CD14-positive monocyte (primary cell): ENCODE data around the gene CRABP2. TPM values are rescaled to one million over a fixed set of nuclear protein-coding genes. Genes with fewer than 3 reads are reported as not detected.
A peak's percentile ranks its signal among the peaks of the same experiment; 100 is the strongest.

Experiments used
- DNase-seq, 3 donors: peaks; one replicate each; pipeline ENCODE4 v3.0.0-alpha.2; 2011 to 2022
- H2AFZ ChIP-seq: 2 replicates; pipeline ENCODE4 v1.6.0; 2012; ENCODE audit warnings: mild to moderate bottlenecking, low read depth, low read length, inconsistent platforms; ENCODE audit not compliant: insufficient read depth, poor library complexity, severe bottlenecking
- H3K27ac ChIP-seq, 2 donors: 1 replicate in 1 of 2; 2 replicates in 1 of 2; pipeline ENCODE4 v1.5.1; 2012 to 2013; ENCODE audit warnings: low read length in 2 of 2, control low read depth in 1 of 2, inconsistent platforms in 1 of 2, low read depth in 1 of 2, mild to moderate bottlenecking in 1 of 2
- H3K27me3 ChIP-seq, 2 donors: one replicate each; pipeline versions ENCODE4 v1.6.0 to v1.6.1; 2011 to 2013; ENCODE audit warnings: low read length in 2 of 2; ENCODE audit not compliant: control insufficient read depth in 2 of 2, insufficient read depth in 2 of 2
- H3K36me3 ChIP-seq, 2 donors: replicated peaks in 1 of 2; 1 replicate in 1 of 2; 2 replicates in 1 of 2; pipeline versions ENCODE4 v1.5.1 to v1.6.1; 2012 to 2013; ENCODE audit warnings: low read length in 2 of 2, control low read depth in 1 of 2, inconsistent platforms in 1 of 2, mild to moderate bottlenecking in 1 of 2; ENCODE audit not compliant: insufficient read depth in 2 of 2, control insufficient read depth in 1 of 2
- H3K4me1 ChIP-seq, 2 donors: 1 replicate in 1 of 2; 2 replicates in 1 of 2; pipeline versions ENCODE4 v1.5.1 to v1.6.1; 2012 to 2013; ENCODE audit warnings: low read length in 2 of 2, control low read depth in 1 of 2, inconsistent platforms in 1 of 2, mild to moderate bottlenecking in 1 of 2, moderate library complexity in 1 of 2; ENCODE audit not compliant: insufficient read depth in 2 of 2, control insufficient read depth in 1 of 2
- H3K4me2 ChIP-seq: replicated peaks from 2 replicates; pipeline ENCODE3; 2012; ENCODE audit warnings: low read length, moderate library complexity, mild to moderate bottlenecking; ENCODE audit not compliant: poor library complexity, severe bottlenecking; ENCODE audit errors: extremely low read depth
- H3K4me3 ChIP-seq, 3 experiments: fragments of 200-600 bp in 1 of 3; sonication (generic) in 1 of 3; replicated peaks in 1 of 3; 1 replicate in 2 of 3; 2 replicates in 1 of 3; pipeline ENCODE4 v1.5.1; 2011 to 2013; ENCODE audit warnings: low read length in 3 of 3, mild to moderate bottlenecking in 3 of 3, control low read depth in 2 of 3, low read depth in 2 of 3, inconsistent platforms in 1 of 3, moderate library complexity in 1 of 3
- H3K79me2 ChIP-seq: 2 replicates; pipeline ENCODE4 v1.6.0; 2012; ENCODE audit warnings: mild to moderate bottlenecking, control low read depth, inconsistent platforms, low read length, moderate library complexity; ENCODE audit not compliant: insufficient read depth
- H3K9ac ChIP-seq: 2 replicates; pipeline ENCODE4 v1.6.0; 2017; ENCODE audit warnings: low read length, mild to moderate bottlenecking; ENCODE audit not compliant: insufficient read depth, poor library complexity, severe bottlenecking
- H3K9me3 ChIP-seq, 2 donors: replicated peaks in 1 of 2; 1 replicate in 1 of 2; 2 replicates in 1 of 2; pipeline versions ENCODE4 v1.5.1 to v1.6.1; 2012 to 2013; ENCODE audit warnings: low read length in 2 of 2, control low read depth in 1 of 2; ENCODE audit not compliant: control insufficient read depth in 1 of 2, insufficient read depth in 1 of 2
- H4K20me1 ChIP-seq: 2 replicates; pipeline ENCODE4 v1.6.0; 2012; ENCODE audit warnings: mild to moderate bottlenecking, low read length, control low read depth, moderate library complexity; ENCODE audit not compliant: insufficient read depth
- H3K27ac Mint-ChIP-seq, 7 donors: one replicate each; pipeline ENCODE4 v1.8.0; 2020; ENCODE audit warnings: mild to moderate bottlenecking in 7 of 7, mixed read lengths in 7 of 7, moderate library complexity in 6 of 7, inconsistent platforms in 2 of 7
- H3K27me3 Mint-ChIP-seq, 3 donors: one replicate each; pipeline ENCODE4 v1.8.0; 2021 to 2022; ENCODE audit warnings: low read depth in 3 of 3, mild to moderate bottlenecking in 3 of 3, mixed read lengths in 3 of 3, moderate library complexity in 3 of 3, inconsistent platforms in 1 of 3
- H3K36me3 Mint-ChIP-seq, 2 donors: one replicate each; pipeline ENCODE4 v1.8.0; 2020; ENCODE audit warnings: mixed read lengths in 2 of 2, inconsistent platforms in 1 of 2, mild to moderate bottlenecking in 1 of 2
- H3K4me1 Mint-ChIP-seq: one replicate; pipeline ENCODE4 v1.8.0; 2020; ENCODE audit warnings: mild to moderate bottlenecking, mixed read lengths
- H3K4me3 Mint-ChIP-seq, 2 donors: one replicate each; pipeline ENCODE4 v1.8.0; 2020; ENCODE audit warnings: mild to moderate bottlenecking in 2 of 2, mixed read lengths in 2 of 2, moderate library complexity in 1 of 2
- H3K9me3 Mint-ChIP-seq, 7 donors: one replicate each; pipeline ENCODE4 v1.8.0; 2020 to 2022; ENCODE audit warnings: mixed read lengths in 7 of 7, mild to moderate bottlenecking in 6 of 7, moderate library complexity in 6 of 7, inconsistent platforms in 2 of 7
- WGBS: methylation state at CpG from one replicate; pipeline ENCODE4 v1.1.5; 2013; ENCODE audit warnings: missing lambda C conversion rate; ENCODE audit not compliant: insufficient coverage; 5-methylcytosine and 5-hydroxymethylcytosine counted together
- intact Hi-C, 2 donors: fragments of 100-400 bp; cut with micrococcal nuclease; formaldehyde crosslinking; loops; one replicate each; pipeline versions ENCODE4 v1.15.0 to v1.15.1; 2023
- polyA plus RNA-seq, 3 donors: library from polyadenylated mRNA; depleted of rRNA in 1 of 3; unstranded in 2 of 3; stranded (reverse) in 1 of 3; fragments of 300-500 nt in 2 of 3; fragments of >200 nt in 1 of 3; fragmentation: Illumina TruSeq in 2 of 3; gene quantifications; 1 replicate in 2 of 3; 2 replicates in 1 of 3; pipeline ENCODE4 v1.2.3, GENCODE V29; 2012 to 2021
- TF ChIP-seq, protein P1 (sequence below): fragments of 200-600 bp; IDR thresholded peaks from one replicate; pipeline ENCODE4 v1.8.0; 2022; ENCODE audit warnings: antibody characterized with exemption, mild to moderate bottlenecking

Gene CRABP2
- polyA plus RNA-seq, 3 donors = 0.23 to 1.8 TPM; not detected in 1

DNA sequence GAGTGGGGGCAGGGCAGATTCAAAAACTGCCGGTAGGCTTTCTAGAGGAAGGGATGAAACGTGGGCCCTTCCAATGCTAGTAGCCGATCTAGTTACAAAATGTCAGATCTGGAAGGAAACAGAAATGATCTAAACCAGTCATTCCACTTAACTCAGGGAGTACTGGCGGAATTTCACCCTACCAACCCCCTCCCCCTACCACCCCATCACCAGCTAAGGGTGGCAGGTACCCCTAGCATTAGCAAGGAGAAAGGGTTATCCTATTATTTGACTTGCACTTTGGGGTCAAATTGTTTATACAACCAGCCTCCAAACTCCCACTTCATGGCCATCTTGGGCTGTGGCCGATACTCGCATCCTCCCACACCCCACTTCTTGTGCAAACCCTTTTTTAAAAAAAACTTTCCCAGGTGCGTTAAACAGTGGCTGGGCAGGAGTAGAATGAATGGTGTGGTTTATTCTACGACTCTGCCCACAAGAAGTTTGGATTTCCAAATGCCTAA is 36.1 kb upstream of the CRABP2 start:
- H3K4me2 ChIP-seq = peak overlapping the region; percentile 89
- WGBS = 40% methylated on average over 2 of the region's 8 CpGs
- intact Hi-C loops = loop anchor here (1.0 kb wide), 1 partner anchor 26 kb away; the partner anchor contains the start of gene PRCC (in 2 of the 2)
- peaks cover 0 to 2% (median 0%) of the 10 kb centered on the region in 7 donors for H3K9me3 Mint-ChIP-seq
- H4K20me1 ChIP-seq = peaks cover 19% of the 10 kb centered on the region
- no peak overlapping the region for H3K9ac ChIP-seq
- peaks cover 0 to 2% (median 1%) of the 10 kb centered on the region in 3 donors for H3K27me3 Mint-ChIP-seq
- peak overlapping the region; percentile 89 to 97 (median 96) for H3K27ac Mint-ChIP-seq
- H3K36me3 Mint-ChIP-seq = peaks cover 44 to 59% of the 10 kb centered on the region in 2 donors
- TF ChIP-seq, protein P1, sequence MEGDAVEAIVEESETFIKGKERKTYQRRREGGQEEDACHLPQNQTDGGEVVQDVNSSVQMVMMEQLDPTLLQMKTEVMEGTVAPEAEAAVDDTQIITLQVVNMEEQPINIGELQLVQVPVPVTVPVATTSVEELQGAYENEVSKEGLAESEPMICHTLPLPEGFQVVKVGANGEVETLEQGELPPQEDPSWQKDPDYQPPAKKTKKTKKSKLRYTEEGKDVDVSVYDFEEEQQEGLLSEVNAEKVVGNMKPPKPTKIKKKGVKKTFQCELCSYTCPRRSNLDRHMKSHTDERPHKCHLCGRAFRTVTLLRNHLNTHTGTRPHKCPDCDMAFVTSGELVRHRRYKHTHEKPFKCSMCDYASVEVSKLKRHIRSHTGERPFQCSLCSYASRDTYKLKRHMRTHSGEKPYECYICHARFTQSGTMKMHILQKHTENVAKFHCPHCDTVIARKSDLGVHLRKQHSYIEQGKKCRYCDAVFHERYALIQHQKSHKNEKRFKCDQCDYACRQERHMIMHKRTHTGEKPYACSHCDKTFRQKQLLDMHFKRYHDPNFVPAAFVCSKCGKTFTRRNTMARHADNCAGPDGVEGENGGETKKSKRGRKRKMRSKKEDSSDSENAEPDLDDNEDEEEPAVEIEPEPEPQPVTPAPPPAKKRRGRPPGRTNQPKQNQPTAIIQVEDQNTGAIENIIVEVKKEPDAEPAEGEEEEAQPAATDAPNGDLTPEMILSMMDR = no peak
- H3K9me3 ChIP-seq = no peaks in the 10 kb centered on the region
- H3K79me2 ChIP-seq = peaks cover 41% of the 10 kb centered on the region
- H3K36me3 ChIP-seq = peaks cover 40 to 54% of the 10 kb centered on the region in 2 donors
- H3K4me3 Mint-ChIP-seq = peak overlapping the region; percentile 90 to 95
- H3K4me1 ChIP-seq = peaks cover 27 to 37% of the 10 kb centered on the region in 2 donors
- peak overlapping the region; percentile 11 to 93 (median 26) for H3K4me3 ChIP-seq
- H3K27ac ChIP-seq = peak overlapping the region; percentile 72 to 83
- peaks cover 31% of the 10 kb centered on the region for H3K4me1 Mint-ChIP-seq
- no peak for DNase-seq
- no peaks in the 10 kb centered on the region for H3K27me3 ChIP-seq
- peak overlapping the region; percentile 85 for H2AFZ ChIP-seq

DNA sequence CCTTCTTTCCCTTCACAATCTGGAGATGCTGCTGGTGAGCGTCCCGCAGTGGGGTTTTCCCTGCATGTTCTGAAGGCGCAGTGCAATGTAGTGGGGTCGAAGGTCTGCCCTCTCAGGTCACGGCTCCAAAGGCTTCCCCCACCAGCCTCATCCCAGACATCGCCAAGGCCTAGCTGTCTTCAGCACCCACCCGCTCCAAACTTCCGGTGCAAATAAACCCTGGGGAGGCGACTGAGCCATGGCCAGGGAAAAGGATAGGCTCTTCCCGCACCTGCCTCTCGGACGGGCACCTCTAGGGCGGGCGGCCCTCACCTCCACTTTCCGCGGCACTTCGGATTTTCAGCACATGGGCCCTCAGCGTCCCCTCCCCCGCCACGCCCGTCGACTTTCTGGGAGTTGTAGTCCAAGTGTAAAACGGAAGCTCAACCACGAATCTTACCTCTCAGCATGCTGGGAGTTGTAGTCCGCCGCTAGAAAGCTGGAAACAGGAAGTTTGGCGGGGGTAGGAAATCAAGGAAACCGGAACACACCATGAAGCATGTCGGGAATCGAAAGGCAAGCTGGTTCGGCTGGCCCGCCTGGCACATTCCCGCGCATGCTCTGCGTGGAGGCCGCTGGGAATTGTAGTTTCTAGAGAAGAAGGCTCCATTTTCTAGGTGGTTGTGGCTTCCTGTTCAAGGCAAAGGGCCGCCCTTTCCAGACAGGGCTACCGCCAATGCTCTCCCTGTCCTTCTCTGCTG is 35.5 kb upstream of the CRABP2 start, which contains the start of gene MRPL24:
TSS of gene MRPL24 (minus strand) at position 348 of the 740 bp plus-strand sequence. CDS start 2,384 bp downstream, outside the sequence.
- peak within 1 kb of the TSS; percentile 95 to 97 for H3K4me3 Mint-ChIP-seq
- 0% methylated on average over 30 of the region's 38 CpGs for WGBS
- Histone ChIP-seq H3K27ac (peak within 1 kb of the TSS; percentile 72 to 83), H3K4me1 (peaks cover 21 to 31% of the 10 kb centered on the region in 2 donors), H3K4me2 (peak within 1 kb of the TSS; percentile 89), H3K9ac (peak within 1 kb of the TSS; percentile 72), H3K4me3 (peak within 1 kb of the TSS; percentile 44 to 93 (median 64)), H3K9me3 (no peaks in the 10 kb centered on the region), H3K27me3 (no peaks in the 10 kb centered on the region), H2AFZ (peak within 1 kb of the TSS; percentile 97), H3K36me3 (peaks cover 40 to 61% of the 10 kb centered on the region in 2 donors), H3K79me2 (peaks cover 35% of the 10 kb centered on the region), H4K20me1 (peaks cover 13% of the 10 kb centered on the region)
- TF ChIP-seq, protein P1 = no peak
- intact Hi-C loops = loop anchor here (1.0 kb wide), 2 partner anchors 10 to 26 kb away; partner anchors contain the start of genes PRCC (in 2 of the 2) and HDGF (in 1 of the 2)
- H3K4me1 Mint-ChIP-seq = peaks cover 25% of the 10 kb centered on the region
- DNase-seq = peak; percentile 98 to 99 (median 99)
- H3K27me3 Mint-ChIP-seq = peaks cover 0 to 2% (median 1%) of the 10 kb centered on the region in 3 donors
- peaks cover 45 to 65% of the 10 kb centered on the region in 2 donors for H3K36me3 Mint-ChIP-seq
- H3K9me3 Mint-ChIP-seq = peaks cover 0 to 2% (median 0%) of the 10 kb centered on the region in 7 donors
- H3K27ac Mint-ChIP-seq = peak within 1 kb of the TSS; percentile 89 to 97 (median 96)
